GM12874 (cell line): Measurements from ENCODE around the gene PTPRK.

Experiments used
- TF ChIP-seq, protein P1 (sequence below): IDR thresholded peaks from 2 replicates; pipeline ENCODE4 v1.5.1; 2011; ENCODE audit warnings: low read depth, mild to moderate bottlenecking, control low read depth, low read length, moderate library complexity; ENCODE audit not compliant: insufficient read depth

The PTPRK gene

DNA sequence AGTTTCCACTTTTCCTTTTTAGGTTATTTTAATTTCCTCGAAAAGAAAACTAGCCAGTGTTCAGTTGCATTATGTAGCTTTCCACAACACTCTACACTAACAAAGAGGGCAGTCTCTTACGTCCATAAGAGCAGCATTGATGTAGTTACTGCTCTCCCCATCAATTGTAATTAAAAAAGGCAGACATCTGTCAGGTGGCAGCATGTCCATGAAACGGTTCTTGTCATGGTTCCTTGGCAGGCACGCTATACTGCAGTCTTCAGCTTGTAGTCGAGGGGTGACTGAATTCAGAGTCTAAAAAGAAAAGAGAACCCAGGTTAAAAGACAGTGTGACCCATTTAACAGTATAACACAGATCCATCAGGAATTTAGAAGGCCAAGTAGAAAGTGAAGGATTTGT, 539.4 kb downstream of the PTPRK start:
- TF ChIP-seq, protein P1, sequence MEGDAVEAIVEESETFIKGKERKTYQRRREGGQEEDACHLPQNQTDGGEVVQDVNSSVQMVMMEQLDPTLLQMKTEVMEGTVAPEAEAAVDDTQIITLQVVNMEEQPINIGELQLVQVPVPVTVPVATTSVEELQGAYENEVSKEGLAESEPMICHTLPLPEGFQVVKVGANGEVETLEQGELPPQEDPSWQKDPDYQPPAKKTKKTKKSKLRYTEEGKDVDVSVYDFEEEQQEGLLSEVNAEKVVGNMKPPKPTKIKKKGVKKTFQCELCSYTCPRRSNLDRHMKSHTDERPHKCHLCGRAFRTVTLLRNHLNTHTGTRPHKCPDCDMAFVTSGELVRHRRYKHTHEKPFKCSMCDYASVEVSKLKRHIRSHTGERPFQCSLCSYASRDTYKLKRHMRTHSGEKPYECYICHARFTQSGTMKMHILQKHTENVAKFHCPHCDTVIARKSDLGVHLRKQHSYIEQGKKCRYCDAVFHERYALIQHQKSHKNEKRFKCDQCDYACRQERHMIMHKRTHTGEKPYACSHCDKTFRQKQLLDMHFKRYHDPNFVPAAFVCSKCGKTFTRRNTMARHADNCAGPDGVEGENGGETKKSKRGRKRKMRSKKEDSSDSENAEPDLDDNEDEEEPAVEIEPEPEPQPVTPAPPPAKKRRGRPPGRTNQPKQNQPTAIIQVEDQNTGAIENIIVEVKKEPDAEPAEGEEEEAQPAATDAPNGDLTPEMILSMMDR = no peak

DNA sequence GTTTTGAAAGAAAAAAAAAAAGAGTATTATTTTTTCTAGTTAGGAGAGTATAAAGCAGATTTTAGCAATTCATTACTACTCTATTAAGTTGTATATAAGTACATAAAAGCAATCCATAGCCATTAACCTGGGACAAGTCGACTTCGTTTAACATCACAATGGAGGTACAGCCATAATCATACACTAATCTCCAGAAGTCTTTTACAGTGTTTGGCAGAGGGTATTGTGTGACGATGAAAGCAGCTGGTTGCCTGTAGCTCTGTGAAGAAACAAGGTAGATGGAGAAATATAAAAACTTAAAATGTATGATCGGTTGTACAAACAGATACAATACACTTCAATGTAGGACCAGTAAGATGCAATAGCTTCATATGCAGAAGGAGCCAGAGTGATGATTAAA, 543.6 kb downstream of the PTPRK start:
- TF ChIP-seq, protein P1 = no peak

DNA sequence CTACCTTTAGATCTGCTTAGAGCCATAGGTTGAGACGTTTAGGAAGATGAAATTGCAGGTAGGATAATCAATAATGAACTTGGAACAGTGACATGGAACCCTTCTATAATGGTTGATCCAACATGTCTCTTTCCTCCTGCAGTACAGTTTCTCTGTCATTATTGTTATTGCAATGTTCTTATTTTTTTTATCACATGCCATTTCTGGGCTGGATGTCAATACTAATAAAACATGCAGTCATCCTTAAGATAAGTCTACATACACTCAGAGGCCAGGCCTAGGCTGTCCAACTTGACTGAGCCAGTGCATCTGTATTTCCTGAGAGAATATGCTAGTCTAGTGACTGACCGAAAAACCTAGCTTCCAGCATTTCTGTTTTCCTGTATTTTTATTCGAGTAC, 544.3 kb downstream of the PTPRK start:
- TF ChIP-seq, protein P1 = no peak

DNA sequence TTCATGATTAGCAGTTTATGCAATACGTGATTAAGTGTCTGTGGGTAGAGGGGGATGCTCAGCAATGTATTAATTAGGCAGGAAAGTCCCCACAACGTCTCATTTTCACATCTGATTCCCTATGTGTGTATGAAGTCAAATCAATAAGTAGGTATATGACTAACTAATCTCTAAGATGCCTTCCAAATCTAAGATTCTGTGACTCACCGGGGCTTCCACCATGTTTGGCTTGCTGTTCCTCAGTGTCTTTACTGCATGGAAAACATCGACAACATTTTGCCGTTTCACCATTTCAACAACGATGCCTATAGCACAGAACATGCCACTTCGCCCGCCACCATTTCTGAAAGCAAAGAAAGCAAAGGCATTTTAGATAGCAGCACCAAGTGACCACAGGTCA, 547.6 kb downstream of the PTPRK start:
- TF ChIP-seq, protein P1 = no peak

DNA sequence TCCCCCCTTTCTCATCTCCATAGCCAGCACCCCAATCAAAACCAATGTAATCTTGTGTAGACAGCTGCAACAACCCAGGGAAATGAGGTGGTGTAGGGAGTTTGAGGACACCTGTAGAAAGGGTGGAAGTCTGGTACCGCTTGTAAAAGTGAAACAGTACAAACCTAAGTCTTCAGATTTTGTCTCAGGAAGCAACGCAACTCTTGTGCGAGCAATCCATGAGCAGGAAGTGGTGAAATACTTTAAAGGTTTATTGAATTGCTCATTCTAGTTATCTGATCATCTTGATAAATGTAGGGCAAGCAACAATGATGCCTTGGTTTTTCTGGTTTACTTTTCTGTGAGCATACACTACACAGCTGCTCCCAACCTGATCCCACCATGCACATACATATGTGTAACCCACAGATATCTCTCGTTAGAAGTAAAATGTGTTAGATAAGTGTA, 548.4 kb downstream of the PTPRK start:
- TF ChIP-seq, protein P1 = no peak

DNA sequence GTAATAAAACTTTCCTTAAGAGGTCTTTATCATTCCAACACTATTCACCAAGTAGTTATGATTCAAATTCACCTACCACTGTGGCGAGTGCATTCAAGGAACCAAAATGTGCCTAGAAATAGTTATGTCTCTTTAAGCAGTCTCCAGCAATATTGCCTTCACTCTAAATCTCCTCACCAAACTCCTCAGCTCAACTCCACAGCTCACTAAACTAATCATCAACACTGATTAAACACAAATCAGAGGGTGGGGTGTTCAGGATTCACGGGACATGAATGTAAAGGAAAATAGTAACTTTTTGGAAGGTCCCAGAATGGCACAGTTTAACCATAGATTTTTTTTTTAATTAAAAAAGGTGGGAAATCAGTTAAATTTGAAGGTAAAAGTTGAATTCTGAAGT, 549.0 kb downstream of the PTPRK start:
- TF ChIP-seq, protein P1 = no peak

DNA sequence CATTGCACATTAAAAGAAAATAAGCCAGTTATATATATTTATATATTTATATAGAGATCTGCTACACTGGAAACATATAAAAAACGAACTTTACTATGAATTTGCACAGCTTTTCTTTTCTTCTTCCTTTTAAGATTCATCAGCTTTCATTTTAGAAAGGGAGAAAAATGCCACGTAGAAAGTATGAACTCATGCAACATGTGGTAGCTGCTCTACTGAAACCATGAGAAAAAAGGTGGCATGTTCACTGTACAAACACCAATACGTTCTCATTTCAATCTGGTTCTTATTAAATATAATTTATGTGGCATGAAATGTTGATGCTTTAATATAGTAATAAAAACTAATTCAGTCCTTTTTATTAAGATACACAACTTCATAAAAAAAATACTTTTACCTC, 550.7 kb downstream of the PTPRK start:
- TF ChIP-seq, protein P1 = no peak

DNA sequence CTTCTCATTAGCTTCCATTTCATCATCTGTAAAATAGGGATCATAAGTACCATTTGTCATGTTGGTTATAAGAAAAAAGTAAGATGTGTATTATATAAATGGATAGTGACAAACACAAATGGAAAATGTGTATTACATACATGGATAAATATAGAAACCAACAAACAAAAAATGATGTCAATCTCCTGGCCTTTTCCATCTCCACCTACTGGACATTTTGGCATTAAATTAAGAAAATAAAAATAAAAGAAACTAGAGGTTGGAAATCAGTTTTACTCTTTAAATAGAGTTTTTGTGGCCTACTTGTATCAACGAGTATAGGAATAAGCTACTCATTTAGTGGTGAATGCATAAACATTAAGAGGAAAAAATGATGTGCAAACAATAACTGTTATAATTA, 552.0 kb downstream of the PTPRK start:
- TF ChIP-seq, protein P1 = no peak
